Ovary (tissue), 10 donors: Measurements from ENCODE around the gene EIF2D. TPM values are rescaled to one million over a fixed set of nuclear protein-coding genes. Genes with fewer than 3 reads are reported as not detected.

Experiments used
- DNase-seq, 5 donors: peaks; one replicate each; pipeline ENCODE4 v3.0.0-alpha.2; 2019 to 2020
- H3K27ac ChIP-seq, 2 donors: fragments of 200-600 bp; one replicate each; pipeline versions ENCODE4 v1.5.1 to v1.8.0; 2019 to 2022
- H3K27me3 ChIP-seq: fragments of 200-600 bp; one replicate; pipeline ENCODE4 v1.8.0; 2022
- H3K36me3 ChIP-seq: fragments of 200-600 bp; sonication (generic); one replicate; pipeline ENCODE4 v1.5.1; 2019
- H3K4me1 ChIP-seq: one replicate; pipeline ENCODE4 v1.8.1; 2013; ENCODE audit warnings: mild to moderate bottlenecking, moderate library complexity; ENCODE audit not compliant: insufficient read depth
- H3K4me3 ChIP-seq: fragments of 200-600 bp; sonication (generic); one replicate; pipeline ENCODE4 v1.5.1; 2017
- H3K9me3 ChIP-seq, 2 donors: fragments of 200-600 bp in 1 of 2; sonication (generic) in 1 of 2; one replicate each; pipeline versions ENCODE4 v1.5.1 to v1.8.1; 2013 to 2019; ENCODE audit warnings: mild to moderate bottlenecking in 1 of 2, moderate library complexity in 1 of 2
- EP300 ChIP-seq: sonication (generic); formaldehyde crosslinking; IDR thresholded peaks from one replicate; pipeline ENCODE4 v1.6.1; 2017; ENCODE audit warnings: antibody characterized with exemption
- POLR2A ChIP-seq: fragments of 450-650 bp; IDR thresholded peaks from one replicate; pipeline ENCODE4 v1.6.1; 2017; ENCODE audit warnings: antibody characterized with exemption, mild to moderate bottlenecking, moderate library complexity
- WGBS, 3 donors: extraction: QIAGEN DNeasy Blood & Tissue Kit in 1 of 3; methylation state at CpG; one replicate each; pipeline versions ENCODE4 v1.1.5 to v1.1.7; 2013 to 2017; 5-methylcytosine and 5-hydroxymethylcytosine counted together
- intact Hi-C, 4 donors: fragments of 100-400 bp; cut with DNase I; formaldehyde crosslinking; loops; one replicate each; pipeline versions ENCODE4 v1.11.0 to v1.15.1; 2022 to 2023
- long read RNA-seq, 3 donors: library from polyadenylated mRNA in 2 of 3; unstranded in 2 of 3; transcript quantifications; one replicate each; pipeline ENCODE4 v2.0.0 and lab custom pipeline, GENCODE V29; 2021 to 2026
- polyA plus RNA-seq, 2 donors: library from polyadenylated mRNA; stranded (reverse); fragments of 200-250 nt in 1 of 2; fragments of 350-450 nt in 1 of 2; fragmentation: Illumina TruSeq in 1 of 2; extraction: RNeasy Lipid Tissue Mini Kit (QIAGEN cat#74804) in 1 of 2; gene quantifications; one replicate each; pipeline ENCODE4 v1.2.3, GENCODE V29; 2013 to 2014
- total RNA-seq, 7 donors: library from RNA; depleted of rRNA in 2 of 7; stranded (reverse); fragments of >200 nt in 2 of 7; fragmentation: NEBNext Ultra II Directional in 3 of 7; extraction: Animal tissue kit (Norgen Biotek cat#: 25700) in 3 of 7; gene quantifications; one replicate each; pipeline versions ENCODE4 v1.1.0 to v1.2.4, GENCODE V29; 2016 to 2023
- TF ChIP-seq, protein P1 (sequence below), 3 donors: fragments of 450-650 bp in 2 of 3; fragments of 200-600 bp in 1 of 3; IDR thresholded peaks; one replicate each; pipeline versions ENCODE4 v1.5.1 to v1.8.0; 2016 to 2022; ENCODE audit warnings: antibody characterized with exemption in 3 of 3, mild to moderate bottlenecking in 1 of 3
- donor health status: DM: no; HTN: no; CAD: no; lungs with moderate emphysema.
- donor health status: DM: no; HTN: no; CAD: no.
- donor health status: Bipolar disorder and iron deficiency.
- donor health status: DM: yes; HTN: yes; CAD: no.
- donor health status: DM: no; HTN: no; CAD: no.
- donor health status: DM: yes; HTN: yes; CAD: no.

The EIF2D gene, protein sequence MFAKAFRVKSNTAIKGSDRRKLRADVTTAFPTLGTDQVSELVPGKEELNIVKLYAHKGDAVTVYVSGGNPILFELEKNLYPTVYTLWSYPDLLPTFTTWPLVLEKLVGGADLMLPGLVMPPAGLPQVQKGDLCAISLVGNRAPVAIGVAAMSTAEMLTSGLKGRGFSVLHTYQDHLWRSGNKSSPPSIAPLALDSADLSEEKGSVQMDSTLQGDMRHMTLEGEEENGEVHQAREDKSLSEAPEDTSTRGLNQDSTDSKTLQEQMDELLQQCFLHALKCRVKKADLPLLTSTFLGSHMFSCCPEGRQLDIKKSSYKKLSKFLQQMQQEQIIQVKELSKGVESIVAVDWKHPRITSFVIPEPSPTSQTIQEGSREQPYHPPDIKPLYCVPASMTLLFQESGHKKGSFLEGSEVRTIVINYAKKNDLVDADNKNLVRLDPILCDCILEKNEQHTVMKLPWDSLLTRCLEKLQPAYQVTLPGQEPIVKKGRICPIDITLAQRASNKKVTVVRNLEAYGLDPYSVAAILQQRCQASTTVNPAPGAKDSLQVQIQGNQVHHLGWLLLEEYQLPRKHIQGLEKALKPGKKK
- total RNA-seq (10 to 100 TPM; 46.4 to 72.8 (median 53.5) TPM), polyA plus RNA-seq (10 to 100 TPM; 63.4 to 90.0 TPM)
- long read RNA-seq, donor 1, transcript EIF2D-201 (15 exons, 2,005 nt): major isoform, 179 of 249 reads
- long read RNA-seq, donor 1, partial matches to known transcripts: 24 of 249 reads
- long read RNA-seq, donor 1, other reads (novel, unspliced or antisense): 44 of 249 reads
- long read RNA-seq, donor 2, transcript EIF2D-201 (15 exons, 2,005 nt): major isoform, 9 of 9 reads
- long read RNA-seq, donor 2, partial matches to known transcripts: 0 of 9 reads
- long read RNA-seq, donor 2, other reads (novel, unspliced or antisense): 0 of 9 reads
- long read RNA-seq, donor 3, transcript EIF2D-201 (15 exons, 2,005 nt): major isoform, 36 of 61 reads
- long read RNA-seq, donor 3, partial matches to known transcripts: 11 of 61 reads
- long read RNA-seq, donor 3, other reads (novel, unspliced or antisense): 14 of 61 reads

DNA sequence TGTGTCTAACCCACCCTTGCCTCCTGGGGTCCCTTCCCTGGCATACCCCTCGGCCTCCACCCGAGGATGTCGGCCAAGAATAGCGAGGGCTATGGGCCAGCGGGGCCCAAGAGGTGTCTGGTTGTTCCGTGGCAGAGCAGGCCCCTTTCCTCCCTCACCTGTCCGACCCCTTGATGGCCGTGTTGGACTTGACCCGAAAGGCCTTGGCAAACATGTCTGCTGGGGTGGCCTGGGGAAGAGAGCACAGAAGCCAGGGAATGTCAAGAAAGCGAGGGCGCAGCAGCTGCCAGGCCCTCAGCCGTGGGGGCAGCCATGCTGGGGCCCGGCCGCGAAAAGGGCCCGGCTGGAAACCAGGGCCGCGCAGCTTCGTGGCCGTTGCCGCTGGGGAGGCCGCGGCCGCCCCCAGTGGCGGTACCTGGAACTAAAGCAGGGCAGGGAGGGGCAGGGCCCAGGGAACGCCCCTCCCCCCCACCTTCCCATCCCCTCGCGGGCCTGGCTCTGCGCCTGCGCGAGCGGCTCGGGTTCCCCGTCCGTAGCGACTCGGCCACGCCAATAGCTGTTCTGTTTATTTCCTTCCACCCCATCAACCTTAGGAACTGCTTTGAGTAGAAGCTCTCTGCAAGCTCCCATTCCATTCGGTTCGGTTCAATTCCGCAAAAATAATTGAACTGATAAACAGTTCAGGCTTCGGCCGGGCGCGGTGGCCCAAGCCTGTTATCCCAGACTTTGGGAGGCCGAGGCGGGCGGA lies at the start of gene EIF2D:
EIF2D (minus strand) TSS at position 337 of the 748 bp plus-strand sequence; CDS start at position 214, 123 bp downstream.
- peak; percentile 95 to 98 (median 96) for DNase-seq
- Histone ChIP-seq H3K4me3 (peak within 1 kb of the TSS; percentile 67), H3K27me3 (no peaks in the 10 kb centered on the region), H3K4me1 (peaks cover 2% of the 10 kb centered on the region), H3K27ac (peak within 1 kb of the TSS; percentile 47 to 61), H3K36me3 (no peaks in the 10 kb centered on the region), H3K9me3 (no peaks in the 10 kb centered on the region)
- 3 to 4% (median 3%) methylated on average over 41 to 48 of the region's 48 CpGs for WGBS, 3 donors
- peak; percentile 53 for TF ChIP-seq POLR2A
- TF ChIP-seq, protein P1, sequence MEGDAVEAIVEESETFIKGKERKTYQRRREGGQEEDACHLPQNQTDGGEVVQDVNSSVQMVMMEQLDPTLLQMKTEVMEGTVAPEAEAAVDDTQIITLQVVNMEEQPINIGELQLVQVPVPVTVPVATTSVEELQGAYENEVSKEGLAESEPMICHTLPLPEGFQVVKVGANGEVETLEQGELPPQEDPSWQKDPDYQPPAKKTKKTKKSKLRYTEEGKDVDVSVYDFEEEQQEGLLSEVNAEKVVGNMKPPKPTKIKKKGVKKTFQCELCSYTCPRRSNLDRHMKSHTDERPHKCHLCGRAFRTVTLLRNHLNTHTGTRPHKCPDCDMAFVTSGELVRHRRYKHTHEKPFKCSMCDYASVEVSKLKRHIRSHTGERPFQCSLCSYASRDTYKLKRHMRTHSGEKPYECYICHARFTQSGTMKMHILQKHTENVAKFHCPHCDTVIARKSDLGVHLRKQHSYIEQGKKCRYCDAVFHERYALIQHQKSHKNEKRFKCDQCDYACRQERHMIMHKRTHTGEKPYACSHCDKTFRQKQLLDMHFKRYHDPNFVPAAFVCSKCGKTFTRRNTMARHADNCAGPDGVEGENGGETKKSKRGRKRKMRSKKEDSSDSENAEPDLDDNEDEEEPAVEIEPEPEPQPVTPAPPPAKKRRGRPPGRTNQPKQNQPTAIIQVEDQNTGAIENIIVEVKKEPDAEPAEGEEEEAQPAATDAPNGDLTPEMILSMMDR (IDR thresholded peaks at IDR 0.05): peak; percentile 99 to 100 (median 99)
- TF ChIP-seq EP300: no peak
- intact Hi-C loops: no loop called here

DNA sequence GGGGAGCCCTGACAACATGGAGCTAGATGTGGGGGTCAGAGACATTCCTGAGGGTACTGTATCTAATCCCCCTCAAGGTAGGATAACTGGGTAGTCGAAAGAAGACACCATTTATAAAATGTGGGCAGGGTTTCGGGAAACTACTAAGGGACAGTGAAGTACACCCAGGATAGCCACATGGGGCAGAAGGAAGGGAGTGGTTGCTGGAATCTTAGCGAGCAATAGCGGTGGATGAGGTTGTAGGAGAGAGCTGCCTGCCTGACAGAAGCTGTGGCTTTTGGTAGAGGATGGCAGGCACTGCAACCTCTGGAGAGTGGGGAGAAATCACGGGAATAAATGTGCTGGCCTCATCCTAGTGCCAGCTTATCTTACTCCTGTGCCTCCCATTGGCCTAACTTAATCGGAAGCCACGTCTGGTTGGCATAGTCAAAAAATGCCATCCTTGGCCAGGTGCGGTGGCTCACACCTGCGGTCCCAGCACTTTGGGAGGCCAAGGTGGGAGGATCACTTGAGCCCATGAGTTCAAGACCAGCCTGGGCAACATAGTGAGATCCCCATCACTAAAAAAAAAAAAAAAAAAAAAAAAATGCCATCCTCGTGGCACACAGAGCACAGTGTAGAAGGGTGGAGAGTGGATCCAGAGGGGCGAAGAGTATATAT lies 49.0 kb upstream of the EIF2D start:
- no peak overlapping the region for H3K4me3 ChIP-seq
- peaks cover 5% of the 10 kb centered on the region for H3K4me1 ChIP-seq
- H3K27me3 ChIP-seq: no peaks in the 10 kb centered on the region
- H3K36me3 ChIP-seq: no peaks in the 10 kb centered on the region
- no peak overlapping the region for H3K27ac ChIP-seq
- DNase-seq: no peak
- no peaks in the 10 kb centered on the region for H3K9me3 ChIP-seq
- 83 to 87% (median 86%) methylated on average over 11 of the region's 11 CpGs for WGBS, 3 donors
- intact Hi-C loops: loop anchor here in 3 of 4 donors (5.0 to 10.0 kb wide), 3 partner anchors 166 to 176 kb away; no protein-coding TSS in a partner anchor
- no peak for TF ChIP-seq EP300
- TF ChIP-seq, protein P1 (IDR thresholded peaks at IDR 0.05): no peak
- TF ChIP-seq POLR2A: no peak

DNA sequence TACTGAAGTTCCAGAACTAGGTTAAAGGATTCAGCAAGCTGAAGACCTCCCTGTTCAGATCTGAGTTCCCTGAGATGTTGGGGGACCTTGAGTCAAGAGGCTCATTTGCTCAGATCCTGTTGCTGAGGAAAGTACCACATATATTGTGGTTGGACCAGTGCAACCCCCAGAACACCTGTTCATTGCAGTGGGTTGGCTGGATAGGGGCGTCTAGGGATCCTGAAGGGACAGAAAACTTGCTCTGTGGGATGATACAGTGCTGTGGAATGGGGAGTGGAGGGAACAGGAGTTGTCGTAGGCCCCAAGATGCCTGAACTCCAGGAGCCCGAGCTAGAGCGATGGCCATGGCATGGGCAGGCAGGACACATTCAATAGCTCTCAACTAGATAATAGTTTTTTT lies 47.9 kb upstream of the EIF2D start:
- no peaks in the 10 kb centered on the region for H3K36me3 ChIP-seq
- H3K4me3 ChIP-seq: no peak overlapping the region
- no peaks in the 10 kb centered on the region for H3K9me3 ChIP-seq
- intact Hi-C loops: loop anchor here in 3 of 4 donors (5.0 to 10.0 kb wide), 3 partner anchors 165 to 175 kb away; no protein-coding TSS in a partner anchor
- 95 to 99% (median 98%) methylated on average over 4 of the region's 4 CpGs for WGBS, 3 donors
- peaks cover 6% of the 10 kb centered on the region for H3K4me1 ChIP-seq
- H3K27me3 ChIP-seq: no peaks in the 10 kb centered on the region
- TF ChIP-seq, protein P1 (IDR thresholded peaks at IDR 0.05): no peak
- TF ChIP-seq POLR2A: no peak
- TF ChIP-seq EP300: no peak
- H3K27ac ChIP-seq: no peak overlapping the region
- DNase-seq: no peak
